AG04449 (cell line): Measurements from ENCODE around the gene ZNF438.

Source experiments
- CTCF ChIA-PET: fragments of 350-600 bp; formaldehyde crosslinking; extraction: SDS; loops from one replicate; lab custom pipeline; 2021; ENCODE audit warnings: antibody characterized with exemption; lab: Yijun Ruan, JAX
- POLR2A ChIA-PET: fragments of 400-600, 350-600 bp; formaldehyde crosslinking; extraction: SDS; loops from one replicate; lab custom pipeline; 2020; ENCODE audit warnings: antibody characterized with exemption, inconsistent platforms; lab: Yijun Ruan, JAX
- DNase-seq: peaks from one replicate; pipeline ENCODE4 v3.0.0-alpha.2; 2010; ENCODE audit warnings: low read depth, low spot score
- H3K4me3 ChIP-seq: 2 replicates; pipeline ENCODE4 v1.5.1; 2011; ENCODE audit warnings: low read depth, mild to moderate bottlenecking, control low read depth, low read length
- CTCF ChIP-seq: IDR thresholded peaks from one replicate; pipeline ENCODE4 v1.5.1; 2011; ENCODE audit warnings: mild to moderate bottlenecking, moderate library complexity, low read length, control low read depth, inconsistent platforms; ENCODE audit not compliant: insufficient read depth; ENCODE audit errors: missing control alignments

ZNF438 gene

DNA sequence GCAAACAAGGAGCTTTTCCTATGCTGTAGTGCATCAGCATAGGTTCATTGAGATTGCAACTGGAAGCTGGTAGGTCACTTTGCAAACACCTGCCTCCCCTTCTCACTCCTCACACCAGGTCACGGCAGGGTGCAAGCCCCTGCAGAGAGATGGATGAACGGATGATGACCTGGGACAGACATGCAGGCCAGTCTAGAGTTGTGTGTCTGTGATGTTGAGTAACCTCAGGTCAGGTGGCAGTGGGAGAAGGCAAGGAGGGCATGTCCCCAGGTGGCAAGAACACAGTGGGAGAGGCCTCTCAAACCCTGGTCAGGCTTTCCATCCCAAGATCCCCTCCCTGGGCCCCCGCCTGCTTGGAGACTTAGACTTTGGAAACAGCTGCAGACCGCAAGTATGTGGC, 205.0 kb downstream of the ZNF438 start:
- ChIA-PET CTCF (no interaction called here), POLR2A (no interaction called here)
- no peak for TF ChIP-seq CTCF
- DNase-seq = no peak
- H3K4me3 ChIP-seq = no peak overlapping the region

- H3K4me3 ChIP-seq = no peak overlapping the region
- no peak for TF ChIP-seq CTCF
- ChIA-PET CTCF (no interaction called here), POLR2A (no interaction called here)
- DNase-seq = no peak
These were observed 206.2 kb downstream of the ZNF438 start for GRCh38 chr10:30825495-30825894.

DNA sequence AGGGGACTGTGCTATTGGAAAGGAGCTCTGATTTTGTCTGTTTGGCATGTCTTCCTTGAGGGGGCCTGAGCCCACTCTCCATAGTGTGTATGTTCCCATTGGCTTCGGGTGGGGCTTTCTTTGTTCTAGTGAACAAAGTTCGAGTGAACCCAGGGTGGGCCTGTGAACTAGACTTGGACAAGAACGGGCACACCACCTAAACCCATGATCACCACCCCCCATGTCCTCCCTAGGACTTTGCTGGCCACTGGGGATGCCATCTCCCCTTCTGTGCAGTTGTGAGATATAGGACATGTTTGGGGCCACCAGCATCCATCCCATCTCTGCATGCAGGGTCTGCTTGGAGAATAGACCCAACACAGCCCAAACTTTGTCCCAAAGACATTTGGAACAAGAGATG, 206.6 kb downstream of the ZNF438 start:
- POLR2A ChIA-PET = no interaction called here
- no peak for DNase-seq
- CTCF ChIA-PET = no interaction called here
- no peak overlapping the region for H3K4me3 ChIP-seq
- TF ChIP-seq CTCF = no peak

- CTCF ChIA-PET = interaction anchor here (1.3 kb wide), 1 partner anchor 41 kb away, joined by 6 read pairs; no protein-coding TSS in a partner anchor
- no peak for TF ChIP-seq CTCF
- H3K4me3 ChIP-seq = no peak overlapping the region
- no peak for DNase-seq
- POLR2A ChIA-PET = no interaction called here
These were observed 208.0 kb downstream of the ZNF438 start for GRCh38 chr10:30823651-30824050.

DNA sequence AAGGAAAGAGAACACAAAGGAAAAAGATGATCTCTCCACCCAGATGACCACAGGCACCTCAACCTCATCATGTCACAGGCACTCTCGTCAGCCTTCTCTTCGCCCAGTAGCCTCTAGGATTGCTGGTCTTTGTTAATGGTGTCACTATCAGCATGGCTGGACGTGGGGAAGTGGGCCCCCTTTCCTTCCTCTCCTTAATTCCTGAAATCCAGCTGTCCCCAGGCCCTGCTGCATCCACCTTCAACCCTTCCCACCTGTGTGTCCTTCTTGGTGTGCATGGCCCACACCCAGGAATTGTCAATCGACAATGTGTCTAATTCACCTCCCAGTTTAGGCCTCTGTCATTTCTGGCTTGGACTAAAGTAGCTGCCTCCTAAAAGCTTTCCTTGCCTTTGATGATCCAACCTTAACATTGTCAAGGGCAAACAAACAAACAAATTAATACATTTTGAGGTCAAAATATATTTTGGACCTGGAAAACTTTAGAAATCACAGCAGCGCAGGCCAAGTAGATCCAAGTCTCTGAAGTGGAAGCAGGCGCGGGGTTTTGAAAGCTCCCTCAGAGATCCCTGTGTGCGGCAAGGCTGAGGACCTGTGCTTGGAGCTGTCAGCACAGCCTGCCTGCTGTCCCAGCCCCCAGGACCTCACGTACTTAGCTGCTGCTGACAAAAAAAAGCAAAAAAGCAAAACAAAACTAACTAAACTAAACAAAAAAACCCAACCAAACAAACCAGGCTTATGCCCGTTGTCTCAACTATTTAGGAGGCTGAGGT, 208.8 kb downstream of the ZNF438 start:
- H3K4me3 ChIP-seq = no peak overlapping the region
- DNase-seq = no peak
- ChIA-PET CTCF (interaction anchor here (1.3 to 1.6 kb wide), 2 partner anchors 10 to 40 kb away, joined by 3 to 6 read pairs; no protein-coding TSS in a partner anchor), POLR2A (no interaction called here)
- no peak for TF ChIP-seq CTCF

DNA sequence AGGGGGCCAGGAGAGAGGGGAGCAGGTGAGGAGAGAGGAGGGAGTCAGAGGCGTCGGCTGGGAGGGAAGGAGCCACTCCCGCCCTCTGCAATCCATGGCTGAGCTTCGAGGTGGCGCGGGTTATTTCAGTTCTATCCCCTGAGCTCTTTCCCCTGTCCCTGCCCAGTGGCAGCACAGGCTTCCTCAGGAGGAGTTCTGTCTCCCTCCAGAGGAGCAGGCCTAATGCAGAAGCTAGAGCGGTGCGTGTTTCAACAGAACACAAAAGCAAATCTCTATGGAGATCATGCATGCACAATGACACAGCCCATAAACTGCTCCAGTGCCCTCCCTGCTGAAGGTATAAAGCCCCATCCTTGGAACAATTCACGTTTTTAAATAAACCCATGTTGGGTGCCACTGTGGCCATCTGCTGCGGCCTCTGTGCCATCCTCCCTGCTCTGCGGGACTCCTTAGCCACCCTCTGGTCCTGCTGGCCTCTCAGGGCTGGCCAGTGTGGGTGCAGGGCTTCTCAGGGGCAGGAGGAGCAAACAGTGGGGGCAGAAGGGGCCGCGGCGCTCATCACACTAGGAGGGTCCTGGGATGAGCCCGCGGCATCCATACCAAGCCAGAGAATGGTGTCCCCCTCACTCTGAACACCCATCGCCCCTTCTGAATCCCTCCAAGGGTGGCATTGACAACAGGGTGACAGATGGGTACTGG, 209.5 kb downstream of the ZNF438 start:
- TF ChIP-seq CTCF = no peak
- ChIA-PET CTCF (interaction anchor here (1.6 kb wide), 1 partner anchor 9 kb away, joined by 3 read pairs; no protein-coding TSS in a partner anchor), POLR2A (no interaction called here)
- no peak overlapping the region for H3K4me3 ChIP-seq
- no peak for DNase-seq
